ENCODE results near the gene CENPO.

CENPO gene

GRCh38 chr2:24863641-24864040 is 70.4 kb downstream of the CENPO start:
- no peaks in the 10 kb centered on the region for H3K9me3 Mint-ChIP-seq
- H3K4me3 Mint-ChIP-seq: no peak overlapping the region
- DNase-seq (no peak), ATAC-seq (no peak)
- H3K27me3 Mint-ChIP-seq: no peaks in the 10 kb centered on the region
- peaks cover 11% of the 10 kb centered on the region for H3K36me3 Mint-ChIP-seq (ENCODE audit: low read depth)
- peaks cover 2% of the 10 kb centered on the region for H3K4me1 Mint-ChIP-seq
- no peak overlapping the region for H3K27ac Mint-ChIP-seq

DNA sequence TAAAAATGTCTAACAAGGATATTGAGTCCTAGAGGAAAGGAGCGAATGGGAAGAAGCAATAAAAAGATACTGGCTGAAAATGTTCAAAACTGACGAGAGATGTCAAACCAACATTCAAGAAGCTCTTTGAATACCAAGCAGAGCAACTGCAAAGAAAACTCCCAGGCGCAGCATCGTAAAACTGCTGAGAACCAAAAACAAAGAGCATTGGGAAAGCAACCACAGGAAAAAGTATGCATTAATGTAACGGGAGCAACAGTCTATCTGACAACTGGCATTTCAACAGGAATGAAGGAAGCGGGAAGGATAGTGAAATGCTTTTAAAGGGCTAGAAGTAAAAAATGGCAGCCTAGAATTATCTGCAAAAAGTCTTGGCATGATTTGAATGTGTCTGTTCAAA is 73.7 kb downstream of the CENPO start:
- no peaks in the 10 kb centered on the region for H3K9me3 Mint-ChIP-seq

GRCh38 chr2:24870440-24870839 is 77.2 kb downstream of the CENPO start:
- ATAC-seq: no peak
- Mint-ChIP-seq H3K9me3 (no peaks in the 10 kb centered on the region), H3K27ac (no peak overlapping the region), H3K27me3 (no peaks in the 10 kb centered on the region), H3K4me3 (no peak overlapping the region), H3K36me3 (ENCODE audit: low read depth) (peaks cover 18% of the 10 kb centered on the region), H3K4me1 (peaks cover 2% of the 10 kb centered on the region)
- no peak for DNase-seq

More for the DNA sequence above, 73.7 kb downstream of the CENPO start:
- DNase-seq: no peak
- Mint-ChIP-seq H3K27me3 (no peaks in the 10 kb centered on the region), H3K4me1 (peaks cover 2% of the 10 kb centered on the region), H3K36me3 (ENCODE audit: low read depth) (peaks cover 16% of the 10 kb centered on the region), H3K27ac (peak overlapping the region; percentile 5), H3K4me3 (no peak overlapping the region)
- ATAC-seq: no peak

GRCh38 chr2:24870891-24871705 is 77.9 kb downstream of the CENPO start:
- H3K36me3 Mint-ChIP-seq (ENCODE audit: low read depth): peaks cover 18% of the 10 kb centered on the region
- ATAC-seq (no peak), DNase-seq (no peak)
- no peak overlapping the region for H3K27ac Mint-ChIP-seq
- H3K27me3 Mint-ChIP-seq: no peaks in the 10 kb centered on the region
- H3K4me3 Mint-ChIP-seq: no peak overlapping the region
- no peaks in the 10 kb centered on the region for H3K9me3 Mint-ChIP-seq
- peaks cover 2% of the 10 kb centered on the region for H3K4me1 Mint-ChIP-seq

- Mint-ChIP-seq H3K36me3 (ENCODE audit: low read depth) (peaks cover 15% of the 10 kb centered on the region), H3K4me1 (no peaks in the 10 kb centered on the region), H3K27me3 (no peaks in the 10 kb centered on the region), H3K4me3 (no peak overlapping the region), H3K9me3 (no peaks in the 10 kb centered on the region), H3K27ac (no peak overlapping the region)
- DNase-seq: no peak
- no peak for ATAC-seq
Measured at GRCh38 chr2:24871852-24872333, 78.7 kb downstream of the CENPO start.
